Type B pancreatic cell (in vitro differentiated cells): Measurements from ENCODE around the gene SND1. TPM values are rescaled to one million over a fixed set of nuclear protein-coding genes. Genes with fewer than 3 reads are reported as not detected.

Experiments used
- DNase-seq: peaks from one replicate; pipeline ENCODE4 v3.0.0; 2021; ENCODE audit warnings: mixed read lengths; ENCODE audit not compliant: unreplicated experiment; ENCODE audit errors: extremely low spot score
- H3K27ac Mint-ChIP-seq: 2 replicates; pipeline ENCODE4 v1.8.0; 2021; ENCODE audit warnings: mild to moderate bottlenecking, mixed read lengths
- H3K27me3 Mint-ChIP-seq: 2 replicates; pipeline ENCODE4 v1.8.0; 2021; ENCODE audit warnings: mixed read lengths
- H3K36me3 Mint-ChIP-seq: 2 replicates; pipeline ENCODE4 v1.8.0; 2021; ENCODE audit warnings: mixed read lengths
- H3K4me1 Mint-ChIP-seq: one replicate; pipeline ENCODE4 v1.8.0; 2021; ENCODE audit warnings: mixed read lengths; ENCODE audit not compliant: unreplicated experiment
- H3K4me3 Mint-ChIP-seq: 2 replicates; pipeline ENCODE4 v1.8.0; 2021; ENCODE audit warnings: mild to moderate bottlenecking, mixed read lengths
- H3K9me3 Mint-ChIP-seq: 2 replicates; pipeline ENCODE4 v1.8.0; 2021; ENCODE audit warnings: mixed read lengths
- CTCF ChIP-seq: fragments of 200-600 bp; sonication (generic); conservative IDR thresholded peaks from 2 replicates; pipeline ENCODE4 v1.5.0; 2021; ENCODE audit warnings: antibody characterized with exemption, mild to moderate bottlenecking
- total RNA-seq: library from RNA; stranded (reverse); gene quantifications from 2 replicates; pipeline ENCODE4 v1.2.1, GENCODE V29; 2021; ENCODE audit warnings: low replicate concordance

Gene SND1
- total RNA-seq, 1 donor from 2014 or later: 199 TPM

DNA sequence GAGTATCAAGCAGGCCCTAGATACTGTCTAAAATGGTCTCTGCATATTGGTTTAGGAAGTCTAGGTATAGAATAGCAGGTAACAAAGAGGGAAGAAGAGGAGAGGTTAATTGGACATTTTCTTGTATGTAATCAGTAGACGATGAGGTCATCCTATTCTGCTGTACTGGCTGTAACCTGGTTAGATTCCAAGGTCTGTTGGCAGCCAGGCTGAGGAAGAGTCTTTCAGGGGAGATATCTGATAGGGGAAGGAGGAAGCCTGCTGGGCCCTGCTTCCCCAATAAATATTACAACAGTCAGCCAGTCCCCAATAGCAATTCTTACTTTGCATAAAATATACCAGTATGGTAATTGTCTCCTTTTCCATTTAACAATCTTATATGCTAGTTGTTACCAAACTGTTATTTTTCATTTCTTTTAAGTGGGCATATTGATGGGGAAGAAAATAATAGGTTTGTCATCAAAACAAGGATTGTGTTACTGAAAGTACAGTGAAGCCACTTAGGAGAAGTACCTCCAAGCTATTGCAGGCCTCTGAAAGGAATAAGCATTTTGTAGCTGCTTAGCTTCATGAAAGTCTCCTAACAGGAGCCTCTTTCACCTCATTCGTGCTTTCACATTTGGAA, 192.8 kb downstream of the SND1 start:
- H3K9me3 Mint-ChIP-seq: no peaks in the 10 kb centered on the region
- no peak overlapping the region for H3K4me3 Mint-ChIP-seq
- H3K27me3 Mint-ChIP-seq: no peaks in the 10 kb centered on the region
- no peak for TF ChIP-seq CTCF
- peaks cover 4% of the 10 kb centered on the region for H3K4me1 Mint-ChIP-seq
- no peak for DNase-seq
- H3K36me3 Mint-ChIP-seq: peaks cover 23% of the 10 kb centered on the region
- H3K27ac Mint-ChIP-seq: no peak overlapping the region

GRCh38 chr7:127845522-127846214, 193.7 kb downstream of the SND1 start:
- TF ChIP-seq CTCF: no peak

DNA sequence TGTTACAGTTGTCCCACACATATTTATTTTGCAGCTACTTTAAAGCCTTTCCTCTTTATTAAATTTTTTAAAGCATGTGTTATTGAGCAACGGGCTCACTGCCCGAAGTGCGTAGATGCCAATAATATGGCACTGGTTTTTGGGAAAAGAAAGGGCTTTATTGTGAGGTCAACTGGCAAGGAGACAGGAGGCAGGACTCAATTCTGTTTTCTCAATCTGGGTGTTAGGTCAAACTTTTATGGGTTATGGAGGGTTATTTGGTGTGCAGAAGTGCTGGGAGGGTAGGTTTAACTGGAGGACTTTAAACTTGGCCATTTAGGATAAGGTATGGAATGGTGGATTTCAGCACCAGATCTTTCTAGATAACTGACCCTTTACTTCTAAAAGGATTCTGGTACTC, 195.6 kb downstream of the SND1 start:
- TF ChIP-seq CTCF: no peak
- Mint-ChIP-seq H3K4me3 (no peak overlapping the region), H3K4me1 (peaks cover 4% of the 10 kb centered on the region), H3K27me3 (no peaks in the 10 kb centered on the region), H3K36me3 (peaks cover 27% of the 10 kb centered on the region), H3K9me3 (no peaks in the 10 kb centered on the region), H3K27ac (peak overlapping the region; percentile 12)
- DNase-seq: no peak

More at GRCh38 chr7:127845522-127846214, 193.7 kb downstream of the SND1 start:
- Mint-ChIP-seq H3K27me3 (no peaks in the 10 kb centered on the region), H3K9me3 (no peaks in the 10 kb centered on the region), H3K36me3 (peaks cover 24% of the 10 kb centered on the region), H3K4me3 (no peak overlapping the region), H3K4me1 (peaks cover 4% of the 10 kb centered on the region), H3K27ac (no peak overlapping the region)
- no peak for DNase-seq

DNA sequence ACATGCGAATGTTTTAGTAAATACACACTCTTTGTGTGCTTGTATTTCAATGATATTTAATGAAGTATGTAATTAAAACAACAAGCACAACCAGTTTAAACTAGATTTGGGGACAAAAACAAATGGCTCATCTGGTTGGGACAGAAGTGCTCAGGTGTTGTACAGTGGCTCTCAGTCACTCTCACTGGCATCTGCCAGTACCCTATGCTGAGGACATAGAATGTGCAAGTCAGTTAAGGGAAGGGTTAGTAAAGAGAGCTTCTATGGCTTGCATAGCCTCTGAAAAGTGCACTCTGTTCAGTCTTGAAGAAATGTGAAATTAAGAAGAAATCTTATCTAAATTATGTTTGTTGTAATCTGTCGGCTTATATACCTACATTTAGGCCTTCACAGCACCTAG, 196.2 kb downstream of the SND1 start:
- Mint-ChIP-seq H3K27me3 (no peaks in the 10 kb centered on the region), H3K36me3 (peaks cover 27% of the 10 kb centered on the region), H3K27ac (peak overlapping the region; percentile 12), H3K9me3 (no peaks in the 10 kb centered on the region), H3K4me1 (peaks cover 4% of the 10 kb centered on the region), H3K4me3 (no peak overlapping the region)
- TF ChIP-seq CTCF: no peak
- DNase-seq: no peak

GRCh38 chr7:127850195-127850594, 198.2 kb downstream of the SND1 start:
- no peak for DNase-seq
- H3K36me3 Mint-ChIP-seq: peaks cover 22% of the 10 kb centered on the region
- H3K4me1 Mint-ChIP-seq: peaks cover 4% of the 10 kb centered on the region
- H3K27ac Mint-ChIP-seq: no peak overlapping the region
- no peaks in the 10 kb centered on the region for H3K27me3 Mint-ChIP-seq
- H3K4me3 Mint-ChIP-seq: no peak overlapping the region
- H3K9me3 Mint-ChIP-seq: no peaks in the 10 kb centered on the region
- TF ChIP-seq CTCF: no peak
